GM21447 (cell line): ENCODE measurements around the gene DCLK3.

ENCODE experiments used
- ATAC-seq: cut with Tn5 transposase; IDR thresholded peaks from one replicate; pipeline ENCODE4 v1.9.1; 2021; ENCODE audit not compliant: unreplicated experiment

The DCLK3 gene

DNA sequence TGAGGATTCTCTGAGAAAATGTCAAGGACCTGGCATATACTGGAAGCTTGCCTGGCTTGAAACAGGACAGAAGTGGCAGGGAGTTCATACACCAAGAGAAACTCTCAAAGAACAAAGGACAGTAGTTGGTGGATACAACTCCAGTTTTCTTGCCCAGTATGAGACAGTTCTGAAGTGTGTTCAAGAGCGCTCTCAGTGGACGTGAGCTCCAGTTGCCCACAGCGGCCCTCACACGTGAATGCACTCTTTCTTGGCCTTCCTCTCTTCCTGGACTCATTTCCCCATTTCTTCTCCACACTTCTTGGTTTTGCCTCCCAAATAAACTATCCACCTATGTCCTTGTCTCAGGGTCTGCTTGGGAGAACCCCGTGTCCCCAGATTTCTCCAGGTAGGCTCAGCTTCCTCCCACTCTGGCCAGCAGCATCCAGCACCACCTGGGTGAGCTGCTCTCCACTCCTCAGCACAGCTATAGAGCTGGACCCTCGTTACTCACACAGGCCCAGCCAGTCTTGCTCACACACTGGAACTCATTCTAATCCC lies 54.5 kb downstream of the DCLK3 start:
- no peak for ATAC-seq

DNA sequence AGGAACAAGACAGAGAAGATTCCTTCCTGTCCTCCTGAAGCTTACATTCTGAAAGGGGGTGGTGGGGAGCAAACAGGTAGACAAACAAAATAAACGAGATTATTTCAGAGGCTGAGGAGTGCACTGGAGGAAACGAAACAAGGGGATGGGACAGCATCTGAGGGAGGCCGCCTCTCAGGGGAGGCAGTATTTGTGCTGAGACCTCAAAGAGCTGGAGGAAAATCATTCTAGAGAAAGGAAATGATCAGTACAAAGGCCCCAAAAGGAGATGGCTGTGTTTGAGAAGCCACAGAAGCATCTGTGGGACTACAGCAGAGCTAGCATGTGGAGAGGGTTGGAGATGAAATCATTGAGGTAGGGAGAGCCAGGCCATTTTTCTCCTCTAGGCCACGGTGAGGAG lies 55.1 kb downstream of the DCLK3 start:
- no peak for ATAC-seq

DNA sequence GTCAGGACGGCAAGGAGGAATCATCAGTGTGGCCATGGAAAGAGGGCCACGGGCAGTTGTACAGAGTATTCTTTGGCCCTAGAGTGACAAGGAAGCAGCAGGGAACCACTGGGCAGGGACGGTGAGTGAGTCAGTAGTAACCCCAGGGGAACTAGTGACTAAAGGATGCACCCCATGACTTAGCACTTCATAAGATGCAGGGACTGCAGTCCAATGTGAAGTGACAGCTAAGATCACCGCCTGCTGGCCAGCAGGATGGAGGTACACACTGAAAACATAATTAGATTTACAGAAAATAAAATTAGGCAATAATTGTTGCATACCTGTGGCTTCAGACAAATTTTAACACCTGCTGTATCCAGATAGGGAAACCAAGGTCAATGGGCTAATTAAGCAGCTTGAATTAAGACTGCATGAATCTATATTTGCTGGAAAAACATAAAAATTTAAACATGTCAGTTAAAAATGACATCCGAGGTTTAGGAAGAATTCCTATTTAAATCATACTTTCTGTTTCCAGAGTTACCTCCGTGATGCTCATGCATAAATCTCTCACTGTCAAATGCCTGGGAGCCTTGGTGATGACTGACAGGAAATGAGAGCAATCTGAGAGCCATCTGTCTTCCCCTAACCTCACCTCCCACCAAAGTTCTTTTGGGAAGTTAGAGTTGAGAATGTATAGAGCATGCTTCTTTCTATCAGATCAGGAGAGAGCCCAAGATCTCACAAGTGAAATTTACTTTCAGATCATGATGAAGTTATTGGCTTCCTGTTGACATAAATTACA lies 56.5 kb downstream of the DCLK3 start:
- peak; percentile 86 for ATAC-seq

DNA sequence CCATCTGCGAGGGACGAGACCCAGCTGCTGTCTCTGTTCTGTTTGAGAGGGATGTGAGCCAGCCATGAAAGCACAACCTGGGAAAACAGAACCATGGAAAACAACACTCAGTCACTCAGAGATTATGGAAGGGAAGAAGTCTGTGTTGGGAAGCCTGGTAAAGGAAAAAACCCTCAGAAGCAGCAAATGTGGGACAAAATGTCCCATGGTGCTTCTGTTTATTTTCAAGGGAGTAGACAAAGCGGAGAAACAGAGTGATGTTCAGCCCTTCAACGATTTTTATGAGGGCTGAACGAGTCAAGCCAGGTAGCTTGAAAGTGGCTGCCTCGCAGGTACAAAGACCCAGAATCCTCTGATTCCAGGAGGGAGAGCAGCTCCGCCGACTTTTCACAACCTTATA lies 59.3 kb downstream of the DCLK3 start:
- no peak for ATAC-seq

DNA sequence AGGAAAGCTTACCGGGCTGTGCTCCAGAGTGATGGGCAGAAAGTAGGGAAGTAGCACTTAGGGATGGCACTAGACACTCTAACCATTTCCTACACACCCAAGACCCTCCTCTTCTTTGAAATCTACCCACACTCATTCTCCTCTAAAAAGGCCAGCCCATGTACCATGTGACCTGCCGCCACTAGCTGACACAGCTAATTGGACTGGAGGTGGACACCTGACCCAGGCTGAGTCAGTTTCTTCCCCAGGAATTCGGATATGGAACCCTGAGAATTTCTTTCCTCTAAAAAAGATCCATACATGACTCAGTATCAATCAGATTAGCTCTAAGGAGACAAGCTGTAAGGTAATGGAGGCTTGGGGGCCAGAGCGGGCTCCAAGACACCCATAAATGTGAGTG lies 60.1 kb downstream of the DCLK3 start:
- no peak for ATAC-seq

DNA sequence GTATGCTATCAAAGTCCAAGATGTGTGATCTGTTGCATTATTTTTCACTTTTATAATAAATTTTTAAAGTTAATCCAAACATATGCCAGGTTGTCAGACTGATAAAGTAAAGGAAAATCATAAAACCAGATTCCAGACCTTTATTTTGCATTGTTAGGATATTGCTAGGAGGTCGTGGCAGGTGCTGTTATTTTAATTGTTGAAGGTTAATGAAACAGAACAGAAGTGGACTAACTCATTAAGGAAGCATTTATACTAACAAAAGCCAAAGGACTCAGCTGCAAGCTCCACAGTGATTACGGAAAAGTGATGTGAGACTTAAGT lies 63.1 kb downstream of the DCLK3 start:
- ATAC-seq, result no peak

DNA sequence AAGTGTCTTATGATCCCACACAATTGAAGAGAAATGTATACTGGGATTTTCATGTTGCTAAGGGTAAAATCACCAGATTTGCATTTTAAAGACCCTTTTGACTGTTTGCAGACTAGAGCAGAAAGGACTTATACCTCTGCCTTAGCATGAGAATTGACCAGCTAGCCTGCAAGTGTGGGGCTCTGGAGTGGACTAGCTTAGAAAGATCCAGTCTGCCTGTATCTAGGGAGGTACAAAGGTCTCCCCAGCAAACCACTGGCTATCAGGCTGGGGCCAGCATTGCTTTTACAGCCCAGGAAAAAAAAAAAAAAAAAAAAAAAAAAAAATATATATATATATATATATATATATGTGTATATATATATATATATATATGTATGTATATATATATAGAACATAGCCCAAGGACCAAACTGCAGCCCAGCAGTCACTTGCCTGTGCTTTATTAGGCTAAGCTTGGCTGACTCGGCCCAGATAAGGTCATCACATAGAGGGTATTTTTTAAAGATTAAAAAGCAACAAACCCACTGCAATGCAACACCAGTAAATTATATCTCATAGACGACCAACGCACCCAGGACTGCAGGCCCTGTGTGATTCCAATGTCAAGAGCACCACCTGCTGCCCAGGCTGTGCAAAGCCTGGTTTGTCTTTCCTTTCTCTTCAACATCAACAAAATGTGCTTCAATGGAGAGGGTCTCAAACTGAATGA lies 63.7 kb downstream of the DCLK3 start:
- peak; percentile 82 for ATAC-seq

DNA sequence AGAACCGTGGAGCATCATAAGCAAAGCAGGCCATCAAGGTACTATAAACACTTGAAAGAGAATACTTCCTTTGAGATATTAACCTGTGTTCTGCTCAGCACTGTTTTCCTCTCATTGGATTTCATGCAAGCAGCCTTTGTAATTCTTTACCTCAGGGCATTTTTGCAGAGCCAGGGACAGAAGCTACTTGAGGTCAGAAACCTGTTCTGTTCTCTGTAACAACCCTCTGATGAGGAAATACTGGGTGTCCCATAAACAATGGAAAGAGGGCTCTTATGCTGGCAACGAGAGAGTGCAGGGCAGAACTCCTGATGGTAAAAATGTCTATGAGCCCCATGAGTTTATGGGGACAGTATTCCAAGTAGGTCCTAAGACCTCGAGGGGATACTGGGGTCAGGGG lies 66.0 kb downstream of the DCLK3 start:
- ATAC-seq, result no peak

DNA sequence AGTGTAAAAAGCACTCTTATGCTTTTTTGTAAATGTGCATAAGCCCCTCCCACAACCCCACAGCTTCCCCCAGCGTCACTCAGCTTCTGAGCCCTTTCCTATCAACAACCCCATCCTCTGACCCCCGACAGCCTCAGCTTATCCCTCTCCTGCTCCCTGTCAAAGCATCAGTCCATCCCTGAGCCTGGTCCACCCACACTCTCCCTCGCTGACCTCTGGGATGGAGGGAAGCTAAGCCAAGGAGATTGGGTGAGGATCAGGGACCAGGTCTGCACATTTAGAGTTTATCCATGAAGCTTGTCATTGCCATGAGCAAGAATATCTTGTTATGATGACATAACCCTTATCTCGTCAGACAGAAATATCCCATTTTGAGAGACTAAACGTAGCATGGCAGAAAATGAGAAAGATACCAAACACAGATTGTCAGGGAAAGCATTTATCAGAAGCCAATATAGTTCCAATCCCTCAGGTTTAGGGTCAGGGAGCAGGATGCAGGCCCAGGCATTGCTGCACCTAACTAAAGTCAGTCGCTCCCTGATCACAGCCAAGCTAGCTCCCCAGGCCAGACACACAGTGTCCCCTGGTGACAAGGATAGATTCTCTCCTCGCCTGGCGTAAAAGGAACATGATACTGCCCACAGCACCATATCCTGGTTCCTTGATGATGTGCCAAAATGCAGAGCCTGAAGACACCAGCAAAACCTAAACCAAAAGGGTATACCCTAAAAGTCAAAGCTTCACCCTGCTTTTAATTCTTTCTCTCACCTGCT lies 66.9 kb downstream of the DCLK3 start:
- ATAC-seq, result no peak

DNA sequence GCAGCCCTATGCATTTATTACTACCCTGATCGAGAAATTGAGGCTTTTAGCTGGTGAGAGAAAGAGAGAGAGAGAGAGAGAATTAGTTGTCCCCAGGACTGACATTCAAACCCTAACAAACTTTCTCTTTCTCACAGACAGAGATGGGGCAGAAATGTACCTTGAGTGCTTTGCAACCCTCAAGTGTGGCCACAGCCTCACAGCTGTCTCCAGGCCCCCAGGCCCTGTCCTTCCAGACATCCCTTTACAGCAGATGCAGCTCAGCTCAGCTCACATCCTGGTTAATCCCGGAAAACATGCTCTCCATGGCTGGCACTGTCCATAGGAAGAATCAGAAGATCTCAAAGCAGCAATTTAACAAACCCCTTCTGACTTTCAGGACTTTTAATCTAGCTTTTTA lies 67.6 kb downstream of the DCLK3 start:
- no peak for ATAC-seq

DNA sequence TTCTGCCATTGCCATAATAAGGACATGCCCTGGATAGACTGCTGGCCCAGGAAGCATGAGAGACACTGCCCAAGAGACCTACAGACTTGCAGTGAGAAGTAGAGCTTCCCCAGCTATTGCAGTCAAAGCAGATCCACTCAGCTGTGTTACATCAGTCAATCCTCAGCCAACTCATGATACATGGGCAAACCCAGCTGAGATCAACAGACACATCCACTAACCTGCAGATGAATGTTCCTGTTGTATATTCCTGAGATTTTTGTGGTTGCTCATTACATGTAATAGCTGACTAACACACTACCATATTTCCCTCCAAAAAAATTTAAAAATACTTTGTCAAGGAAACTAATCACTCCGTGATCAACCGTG lies 68.6 kb downstream of the DCLK3 start:
- no peak for ATAC-seq

DNA sequence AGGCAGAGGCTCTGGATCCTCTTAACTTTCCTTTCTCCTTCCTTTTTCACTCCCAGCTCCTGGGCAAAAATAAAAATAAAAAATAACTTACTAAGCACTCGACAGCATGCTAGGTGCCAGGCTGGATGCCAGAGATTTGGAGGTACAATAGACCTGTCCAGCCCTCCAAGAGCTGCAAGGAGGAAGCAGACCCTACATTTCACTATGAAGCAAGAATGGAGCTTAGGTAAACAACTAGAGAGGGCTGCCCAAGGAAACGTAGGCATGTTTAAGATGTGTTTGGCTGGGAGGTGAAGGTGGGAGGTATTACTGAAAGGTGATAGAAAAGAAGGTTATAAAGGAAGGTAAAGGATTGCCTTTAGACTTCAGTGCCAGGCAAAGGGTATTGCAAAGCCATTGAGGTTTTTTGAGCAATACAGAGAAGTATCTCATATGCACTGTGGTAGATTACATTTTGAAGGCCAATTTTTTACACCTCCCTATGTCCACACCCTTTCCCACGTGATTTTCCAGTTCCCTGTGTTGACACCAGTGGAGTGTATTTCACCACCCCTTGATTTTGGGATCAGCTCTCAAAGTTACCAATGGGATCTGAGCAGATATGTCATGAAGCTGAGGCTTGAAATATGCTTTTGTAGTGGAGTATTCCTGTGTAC lies 69.1 kb downstream of the DCLK3 start:
- ATAC-seq, result no peak

DNA sequence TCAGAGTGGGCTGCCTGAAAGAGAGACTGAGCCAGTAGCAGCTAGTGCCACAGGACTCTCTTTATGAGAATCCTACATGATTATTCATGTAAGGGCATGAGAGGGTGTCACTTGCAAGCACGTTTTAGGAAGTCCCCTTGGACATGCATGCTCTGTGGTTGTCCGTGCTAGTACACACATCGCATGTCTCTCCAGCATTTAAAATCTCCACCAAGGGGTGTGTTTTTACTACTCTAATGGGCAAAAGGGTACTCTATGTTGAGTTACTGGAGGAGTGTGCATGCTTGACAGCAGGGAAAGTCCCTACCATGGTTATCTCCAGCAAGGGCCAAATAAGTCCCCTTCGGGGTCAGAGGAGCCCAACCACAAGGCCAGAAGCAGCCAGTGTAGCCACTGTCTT lies 70.7 kb downstream of the DCLK3 start:
- ATAC-seq, result peak; percentile 79

DNA sequence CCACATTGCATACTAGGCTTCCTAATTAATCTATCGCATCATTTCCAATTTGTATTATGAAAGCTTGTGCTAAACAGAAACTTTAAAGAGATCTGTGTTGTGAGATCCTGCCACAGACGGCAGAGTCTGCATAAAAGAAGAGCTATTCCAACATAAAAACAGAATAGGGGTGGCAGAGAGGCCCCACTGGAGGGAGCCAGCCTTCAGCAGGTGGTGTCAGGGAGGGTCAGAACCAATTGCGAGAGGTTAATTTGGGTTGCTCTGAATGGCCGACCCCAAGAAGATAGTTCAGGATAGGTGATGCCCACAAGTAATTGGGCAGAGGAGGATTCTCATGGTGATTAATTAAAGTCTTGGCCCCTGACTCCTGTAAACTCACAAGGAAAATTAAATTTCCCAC lies 74.8 kb downstream of the DCLK3 start:
- no peak for ATAC-seq

DNA sequence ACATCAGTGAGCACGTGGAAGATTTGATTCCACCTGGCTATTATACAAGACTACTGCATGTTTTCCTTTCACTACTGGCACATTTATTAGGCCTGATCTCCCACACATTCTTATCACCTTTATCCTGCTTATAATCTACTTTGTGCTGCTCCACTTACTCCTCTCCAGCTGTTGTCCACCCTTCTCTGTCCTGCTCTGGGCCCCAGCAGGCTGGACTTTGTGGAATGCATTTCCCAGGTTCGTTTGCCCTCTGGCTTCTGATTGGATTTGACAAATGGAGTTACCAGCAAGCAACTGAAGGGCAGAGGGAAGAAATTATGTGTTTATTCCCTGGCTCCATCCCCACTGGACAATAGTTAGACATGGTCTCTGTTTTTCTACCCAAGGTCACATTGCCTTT lies 75.5 kb downstream of the DCLK3 start:
- no peak for ATAC-seq

DNA sequence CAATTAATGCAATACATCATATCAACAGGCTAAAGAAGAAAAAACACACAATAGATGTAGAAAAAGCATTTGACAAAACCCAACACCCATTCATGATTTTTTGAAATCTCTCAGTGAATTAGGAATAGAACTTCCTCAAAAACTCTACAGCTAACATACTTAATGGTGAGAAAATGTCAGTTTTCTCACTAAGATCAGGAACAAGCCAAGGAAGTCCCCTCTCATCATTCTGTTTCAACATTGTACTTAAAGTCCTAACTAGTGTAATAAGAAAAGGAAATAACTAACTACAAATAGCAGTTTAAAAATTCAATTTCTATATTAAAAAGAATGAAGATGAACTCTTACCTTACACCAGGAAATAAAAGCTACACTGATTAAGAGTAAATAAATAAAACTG lies 77.8 kb downstream of the DCLK3 start:
- ATAC-seq, result no peak

DNA sequence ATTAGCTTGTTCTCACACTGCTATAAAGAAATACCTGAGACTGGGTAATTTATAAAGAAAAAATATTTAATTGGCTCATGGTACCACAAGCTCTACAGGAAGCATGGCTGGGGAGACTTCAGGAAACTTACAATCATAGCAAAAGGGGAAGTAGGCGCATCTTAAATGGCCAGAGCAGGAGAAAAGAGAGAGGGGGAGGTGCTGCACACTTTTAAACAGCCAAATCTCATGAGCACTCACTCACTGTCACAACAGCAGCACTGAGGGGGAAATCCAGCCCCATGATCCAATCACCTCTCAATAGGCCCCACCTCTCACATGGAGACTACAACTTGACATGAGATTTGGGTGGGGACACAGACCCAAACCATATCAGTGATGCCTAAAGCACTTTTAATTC lies 82.5 kb downstream of the DCLK3 start:
- no peak for ATAC-seq

DNA sequence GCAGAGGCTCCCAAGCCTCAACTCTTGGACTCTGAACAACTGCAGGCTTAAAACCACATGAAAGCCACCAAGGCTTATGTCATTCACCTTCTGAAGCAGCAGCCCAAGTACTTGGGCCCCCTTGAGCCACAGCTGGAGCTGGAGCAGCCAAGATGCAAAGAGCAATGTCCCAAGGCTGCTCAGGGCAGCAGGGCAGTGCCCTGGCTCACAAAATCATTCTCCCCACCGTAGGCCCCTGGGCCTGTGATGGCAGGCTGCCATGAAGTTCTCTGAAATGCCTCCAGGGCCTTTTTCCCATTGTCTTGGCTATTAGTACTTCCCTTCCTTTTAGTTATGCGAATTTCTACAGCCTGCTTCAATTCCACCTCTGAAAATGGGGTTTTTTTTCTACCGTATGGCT lies 83.4 kb downstream of the DCLK3 start:
- ATAC-seq, result no peak

DNA sequence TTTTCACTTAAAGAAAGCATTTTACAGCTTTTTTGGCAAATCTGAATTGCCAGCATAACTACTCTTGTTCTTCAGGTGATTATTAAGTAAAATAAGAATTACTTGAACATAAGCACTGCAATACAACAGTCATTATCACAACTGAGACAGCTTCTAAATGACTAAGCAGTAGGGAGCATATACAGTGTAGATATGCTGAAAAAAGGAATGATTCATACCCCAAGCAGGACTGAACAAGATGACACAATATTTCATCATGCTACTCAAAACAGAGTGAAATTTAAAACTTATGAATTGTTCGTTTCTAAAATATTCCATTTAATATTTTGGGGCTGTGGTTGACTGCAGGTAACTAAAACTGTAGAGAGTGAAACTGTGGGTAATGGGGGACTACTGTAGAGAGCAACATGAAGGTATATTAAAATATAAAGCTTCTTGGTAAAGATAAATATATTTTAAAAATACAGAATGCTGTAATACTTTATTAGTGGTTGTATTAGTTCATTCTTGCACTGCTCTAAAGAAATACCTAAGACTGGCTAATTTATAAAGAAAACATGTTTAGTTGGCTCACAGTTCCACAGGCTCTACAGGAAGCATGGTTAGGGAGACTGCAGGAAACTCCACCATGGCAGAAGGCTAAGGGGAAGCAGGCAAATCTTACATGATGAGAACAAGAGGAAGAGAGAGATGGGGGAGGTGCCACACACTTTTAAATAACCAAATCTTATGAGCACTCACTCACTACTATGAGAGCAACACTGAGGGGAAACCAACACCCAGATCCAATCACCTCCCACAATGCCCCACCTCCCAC lies 84.8 kb downstream of the DCLK3 start:
- ATAC-seq, result no peak

DNA sequence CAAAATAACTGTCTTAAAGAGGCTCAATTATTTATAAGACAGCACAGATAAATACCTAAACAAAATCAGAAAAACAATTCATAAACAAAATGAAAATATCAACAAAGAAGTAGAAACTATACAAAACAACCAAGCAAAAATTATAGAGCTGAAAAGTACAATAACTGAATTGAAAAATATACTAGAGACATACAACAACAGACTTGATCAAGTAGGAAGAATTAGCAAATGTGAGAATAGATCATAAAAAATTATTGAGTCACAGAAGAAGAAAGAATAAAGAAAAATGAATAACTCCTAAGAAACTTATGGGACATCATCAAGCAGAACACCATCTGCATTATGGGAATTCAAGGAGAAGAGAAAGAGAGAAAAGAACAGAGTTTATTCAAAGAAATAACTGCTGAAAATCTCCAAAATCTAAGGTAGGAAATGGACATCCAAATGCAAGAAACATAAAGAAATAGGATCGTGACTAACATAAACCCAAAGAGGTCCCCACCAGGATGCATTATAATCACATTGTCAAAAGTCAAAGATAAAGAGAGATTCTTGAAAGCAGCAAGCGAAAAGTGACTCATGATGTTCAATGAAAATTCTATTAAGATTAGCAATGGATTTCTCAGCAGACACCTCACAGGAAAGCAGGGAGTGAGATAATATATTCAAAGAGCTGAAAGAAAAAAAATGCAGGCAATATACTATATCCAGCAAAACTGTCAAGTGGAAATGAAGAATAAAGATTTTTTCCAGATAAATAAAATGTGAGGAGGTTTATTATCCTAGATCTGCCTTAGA lies 85.9 kb downstream of the DCLK3 start:
- no peak for ATAC-seq
